BLaER1 treated with 17β-estradiol and CSF1 and Interleukin-3, amounts not matched to agents 10 nM and 100 nM (cell line): Measurements from ENCODE around the gene GLIPR1L1.

Experiments
- H3K27ac ChIP-seq, 11 experiments: shearing (Covaris generic); formaldehyde crosslinking; 2 replicates each; pipeline ENCODE4 v1.8.1; 2022
- H3K27me3 ChIP-seq, 11 experiments: shearing (Covaris generic); formaldehyde crosslinking; 2 replicates each; pipeline ENCODE4 v1.8.1; 2022
- H3K36me3 ChIP-seq, 11 experiments: shearing (Covaris generic); formaldehyde crosslinking; 2 replicates each; pipeline ENCODE4 v1.8.1; 2022
- H3K4me1 ChIP-seq, 10 experiments: shearing (Covaris generic); formaldehyde crosslinking; 2 replicates each; pipeline ENCODE4 v1.8.1; 2022
- H3K4me2 ChIP-seq, 11 experiments: shearing (Covaris generic); formaldehyde crosslinking; 2 replicates each; pipeline ENCODE4 v1.8.1; 2022
- H3K4me3 ChIP-seq, 10 experiments: shearing (Covaris generic); formaldehyde crosslinking; 2 replicates each; pipeline ENCODE4 v1.8.1; 2022
- H3K9ac ChIP-seq, 11 experiments: shearing (Covaris generic); formaldehyde crosslinking; 2 replicates each; pipeline ENCODE4 v1.8.1; 2022
- H3K9me3 ChIP-seq, 11 experiments: shearing (Covaris generic); formaldehyde crosslinking; replicated peaks in 1 of 11; 2 replicates each; pipeline ENCODE4 v1.8.1; 2022
- H4K20me1 ChIP-seq, 11 experiments: shearing (Covaris generic); formaldehyde crosslinking; 2 replicates each; pipeline ENCODE4 v1.8.1; 2022
- Cebpa-rat ChIP-seq, 11 experiments: shearing (Covaris generic); IDR thresholded peaks; 2 replicates each; pipeline ENCODE4 v1.8.1; 2022

The GLIPR1L1 gene

GRCh38 chr12:75374971-75375370, 40.5 kb downstream of the GLIPR1L1 start:
- H3K27ac ChIP-seq: no peak overlapping the region
- H3K4me2 ChIP-seq: no peak overlapping the region
- H3K9ac ChIP-seq: no peak overlapping the region
- H3K36me3 ChIP-seq: no peaks in the 10 kb centered on the region
- H3K27me3 ChIP-seq: no peaks in the 10 kb centered on the region
- H3K9me3 ChIP-seq: no peaks in the 10 kb centered on the region
- H3K4me1 ChIP-seq: no peaks in the 10 kb centered on the region
- no peak overlapping the region for H3K4me3 ChIP-seq
- TF ChIP-seq Cebpa-rat (IDR thresholded peaks at IDR 0.05): no peak
- H4K20me1 ChIP-seq: no peaks in the 10 kb centered on the region

- no peaks in the 10 kb centered on the region for H4K20me1 ChIP-seq
- H3K4me3 ChIP-seq: no peak overlapping the region
- H3K9me3 ChIP-seq: no peaks in the 10 kb centered on the region
- no peaks in the 10 kb centered on the region for H3K27me3 ChIP-seq
- no peaks in the 10 kb centered on the region for H3K36me3 ChIP-seq
- H3K4me2 ChIP-seq: no peak overlapping the region
- no peaks in the 10 kb centered on the region for H3K4me1 ChIP-seq
- H3K27ac ChIP-seq: no peak overlapping the region
- no peak overlapping the region for H3K9ac ChIP-seq
- TF ChIP-seq Cebpa-rat (IDR thresholded peaks at IDR 0.05): no peak
Measured at GRCh38 chr12:75378354-75378753, 43.9 kb downstream of the GLIPR1L1 start.

GRCh38 chr12:75389061-75389460, 54.6 kb downstream of the GLIPR1L1 start:
- Histone ChIP-seq H4K20me1 (no peaks in the 10 kb centered on the region), H3K4me2 (no peak overlapping the region), H3K27me3 (no peaks in the 10 kb centered on the region), H3K36me3 (no peaks in the 10 kb centered on the region), H3K27ac (no peak overlapping the region), H3K4me1 (peaks cover 0 to 10% (median 0%) of the 10 kb centered on the region in 10 experiments; a peak in 2 of 20 replicates), H3K9me3 (peaks cover 0 to 6% (median 0%) of the 10 kb centered on the region in 11 experiments; a peak in 5 of 22 replicates), H3K4me3 (no peak overlapping the region), H3K9ac (no peak overlapping the region)
- no peak for TF ChIP-seq Cebpa-rat (IDR thresholded peaks at IDR 0.05)

GRCh38 chr12:75389706-75390105, 55.2 kb downstream of the GLIPR1L1 start:
- no peak overlapping the region for H3K4me2 ChIP-seq
- H3K4me3 ChIP-seq: no peak overlapping the region

GRCh38 chr12:75390156-75390898, 55.9 kb downstream of the GLIPR1L1 start:
- Histone ChIP-seq H3K36me3 (no peaks in the 10 kb centered on the region), H3K9ac (no peak overlapping the region), H3K9me3 (peaks cover 0 to 6% (median 0%) of the 10 kb centered on the region in 11 experiments; a peak in 5 of 22 replicates), H4K20me1 (no peaks in the 10 kb centered on the region), H3K27ac (no peak overlapping the region), H3K4me2 (no peak overlapping the region), H3K4me3 (no peak overlapping the region), H3K4me1 (peaks cover 0 to 10% (median 0%) of the 10 kb centered on the region in 10 experiments; a peak in 2 of 20 replicates), H3K27me3 (no peaks in the 10 kb centered on the region)
- no peak for TF ChIP-seq Cebpa-rat (IDR thresholded peaks at IDR 0.05)

More at GRCh38 chr12:75389706-75390105, 55.2 kb downstream of the GLIPR1L1 start:
- Histone ChIP-seq H3K36me3 (no peaks in the 10 kb centered on the region), H3K9ac (no peak overlapping the region), H3K9me3 (peaks cover 0 to 6% (median 0%) of the 10 kb centered on the region in 11 experiments; a peak in 5 of 22 replicates), H3K27ac (no peak overlapping the region), H4K20me1 (no peaks in the 10 kb centered on the region), H3K27me3 (no peaks in the 10 kb centered on the region), H3K4me1 (peaks cover 0 to 10% (median 0%) of the 10 kb centered on the region in 10 experiments; a peak in 2 of 20 replicates)
- no peak for TF ChIP-seq Cebpa-rat (IDR thresholded peaks at IDR 0.05)

GRCh38 chr12:75390899-75391538, 56.5 kb downstream of the GLIPR1L1 start, which contains the start of gene GLIPR1L2:
Gene GLIPR1L2, plus strand, starts transcription at chr12:75391089. Its CDS starts 28 bp downstream, at chr12:75391117.
- peaks cover 0 to 6% (median 0%) of the 10 kb centered on the region in 11 experiments; a peak in 5 of 22 replicates for H3K9me3 ChIP-seq
- H3K9ac ChIP-seq: no peak within 1 kb of the TSS
- H3K36me3 ChIP-seq: no peaks in the 10 kb centered on the region
- H4K20me1 ChIP-seq: no peaks in the 10 kb centered on the region
- no peaks in the 10 kb centered on the region for H3K27me3 ChIP-seq
- TF ChIP-seq Cebpa-rat (IDR thresholded peaks at IDR 0.05): no peak
- H3K4me1 ChIP-seq: peaks cover 0 to 10% (median 0%) of the 10 kb centered on the region in 10 experiments; a peak in 2 of 20 replicates
- no peak within 1 kb of the TSS for H3K4me3 ChIP-seq
- no peak within 1 kb of the TSS for H3K4me2 ChIP-seq
- no peak within 1 kb of the TSS for H3K27ac ChIP-seq

GRCh38 chr12:75404231-75404630, 69.8 kb downstream of the GLIPR1L1 start:
- H3K9ac ChIP-seq: no peak overlapping the region
- H3K9me3 ChIP-seq: no peaks in the 10 kb centered on the region

GRCh38 chr12:75407683-75408082, 73.2 kb downstream of the GLIPR1L1 start:
- no peaks in the 10 kb centered on the region for H3K27me3 ChIP-seq
- no peak overlapping the region for H3K27ac ChIP-seq
- TF ChIP-seq Cebpa-rat (IDR thresholded peaks at IDR 0.05): no peak
- H3K4me2 ChIP-seq: no peak overlapping the region
- H4K20me1 ChIP-seq: no peaks in the 10 kb centered on the region
- no peaks in the 10 kb centered on the region for H3K36me3 ChIP-seq
- H3K4me3 ChIP-seq: no peak overlapping the region
- H3K9me3 ChIP-seq: no peaks in the 10 kb centered on the region
- H3K9ac ChIP-seq: no peak overlapping the region
- H3K4me1 ChIP-seq: no peaks in the 10 kb centered on the region

More at GRCh38 chr12:75404231-75404630, 69.8 kb downstream of the GLIPR1L1 start:
- no peaks in the 10 kb centered on the region for H3K27me3 ChIP-seq
- H3K36me3 ChIP-seq: no peaks in the 10 kb centered on the region
- H3K4me3 ChIP-seq: no peak overlapping the region
- H3K4me1 ChIP-seq: no peaks in the 10 kb centered on the region
- no peaks in the 10 kb centered on the region for H4K20me1 ChIP-seq
- TF ChIP-seq Cebpa-rat (IDR thresholded peaks at IDR 0.05): no peak
- no peak overlapping the region for H3K4me2 ChIP-seq
- no peak overlapping the region for H3K27ac ChIP-seq

DNA sequence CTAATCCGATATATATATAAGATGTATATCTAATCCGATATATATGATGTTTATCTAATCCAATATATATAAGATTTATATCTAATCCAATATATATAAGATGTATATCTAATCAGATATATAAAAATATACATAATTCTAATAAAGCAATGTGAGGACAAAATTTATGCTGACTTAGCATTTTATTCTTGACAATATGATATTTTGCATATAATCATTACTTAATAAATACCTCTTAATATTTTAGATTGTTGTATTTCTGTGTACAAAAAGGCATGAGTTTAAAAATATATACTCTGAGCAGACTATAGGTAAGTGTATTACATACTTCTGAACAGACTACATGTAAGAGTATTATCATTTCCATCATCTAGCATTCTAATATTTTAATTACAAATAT, 75.4 kb downstream of the GLIPR1L1 start:
- no peak overlapping the region for H3K4me2 ChIP-seq
- H3K27me3 ChIP-seq: no peaks in the 10 kb centered on the region
- H3K9me3 ChIP-seq: no peaks in the 10 kb centered on the region
- no peak overlapping the region for H3K4me3 ChIP-seq
- no peaks in the 10 kb centered on the region for H4K20me1 ChIP-seq
- no peak overlapping the region for H3K9ac ChIP-seq
- H3K4me1 ChIP-seq: no peaks in the 10 kb centered on the region
- H3K27ac ChIP-seq: no peak overlapping the region
- no peaks in the 10 kb centered on the region for H3K36me3 ChIP-seq
- no peak for TF ChIP-seq Cebpa-rat (IDR thresholded peaks at IDR 0.05)
